Subcutaneous adipose tissue (tissue), 4 donors: ENCODE results near the gene KAT8. TPM values are rescaled to one million over a fixed set of nuclear protein-coding genes. Genes with fewer than 3 reads are reported as not detected.

ENCODE experiments used
- CTCF ChIP-seq: fragments of 450-650 bp; IDR thresholded peaks from one replicate; pipeline ENCODE4 v1.5.1; 2016; ENCODE audit warnings: low read depth, mild to moderate bottlenecking, control low read depth, antibody characterized with exemption, moderate library complexity
- total RNA-seq, 4 donors: library from RNA; depleted of rRNA; stranded (reverse); fragments of >200 nt; gene quantifications; one replicate each; pipeline ENCODE4 v1.1.0, GENCODE V29; 2016

KAT8 gene
- total RNA-seq, 4 donors from 2014 or later, result 42.3 to 71.2 (median 51.9) TPM

DNA sequence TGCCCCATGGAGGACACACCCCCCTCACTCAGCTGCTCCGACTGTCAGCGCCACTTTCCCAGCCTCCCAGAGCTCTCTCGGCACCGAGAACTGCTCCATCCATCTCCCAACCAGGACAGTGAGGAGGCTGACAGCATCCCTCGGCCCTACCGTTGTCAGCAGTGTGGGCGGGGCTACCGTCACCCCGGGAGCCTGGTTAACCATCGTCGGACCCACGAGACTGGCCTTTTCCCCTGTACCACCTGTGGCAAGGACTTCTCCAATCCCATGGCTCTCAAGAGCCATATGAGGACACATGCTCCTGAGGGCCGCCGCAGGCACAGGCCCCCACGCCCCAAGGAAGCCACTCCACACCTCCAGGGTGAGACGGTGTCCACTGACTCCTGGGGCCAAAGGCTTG is 41.1 kb upstream of the KAT8 start:
- TF ChIP-seq CTCF, result no peak

DNA sequence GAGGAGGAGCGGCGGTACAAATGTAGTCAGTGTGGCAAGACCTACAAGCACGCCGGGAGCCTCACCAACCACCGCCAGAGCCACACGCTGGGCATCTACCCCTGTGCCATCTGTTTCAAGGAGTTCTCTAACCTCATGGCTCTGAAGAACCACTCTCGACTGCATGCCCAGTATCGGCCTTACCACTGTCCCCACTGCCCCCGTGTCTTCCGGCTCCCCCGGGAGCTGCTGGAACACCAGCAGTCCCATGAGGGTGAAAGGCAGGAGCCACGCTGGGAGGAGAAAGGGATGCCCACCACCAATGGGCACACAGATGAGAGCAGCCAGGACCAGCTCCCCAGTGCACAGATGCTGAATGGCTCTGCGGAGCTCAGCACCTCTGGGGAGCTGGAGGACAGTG is 40.4 kb upstream of the KAT8 start:
- TF ChIP-seq CTCF, result no peak

- no peak for TF ChIP-seq CTCF
Observed at GRCh38 chr16:31077592-31078396, 39.7 kb upstream of the KAT8 start.

DNA sequence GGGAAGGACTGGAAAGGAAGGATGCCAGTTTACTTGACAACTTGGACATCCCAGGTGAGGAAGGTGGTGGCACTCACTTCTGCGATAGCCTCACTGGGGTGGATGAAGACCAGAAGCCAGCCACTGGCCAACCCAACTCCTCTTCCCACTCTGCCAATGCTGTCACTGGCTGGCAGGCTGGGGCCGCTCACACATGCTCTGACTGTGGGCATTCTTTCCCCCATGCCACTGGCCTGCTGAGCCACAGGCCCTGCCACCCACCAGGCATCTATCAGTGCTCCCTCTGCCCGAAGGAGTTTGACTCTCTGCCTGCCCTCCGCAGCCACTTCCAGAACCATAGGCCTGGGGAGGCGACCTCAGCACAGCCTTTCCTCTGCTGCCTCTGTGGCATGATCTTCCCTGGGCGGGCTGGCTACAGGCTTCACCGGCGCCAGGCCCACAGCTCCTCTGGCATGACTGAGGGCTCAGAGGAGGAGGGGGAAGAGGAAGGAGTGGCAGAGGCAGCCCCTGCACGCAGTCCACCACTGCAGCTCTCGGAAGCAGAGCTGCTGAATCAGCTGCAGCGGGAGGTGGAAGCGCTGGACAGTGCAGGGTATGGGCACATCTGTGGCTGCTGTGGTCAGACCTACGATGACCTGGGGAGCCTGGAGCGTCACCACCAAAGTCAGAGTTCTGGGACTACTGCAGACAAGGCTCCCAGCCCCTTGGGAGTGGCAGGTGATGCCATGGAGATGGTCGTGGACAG is 38.7 kb upstream of the KAT8 start:
- no peak for TF ChIP-seq CTCF

DNA sequence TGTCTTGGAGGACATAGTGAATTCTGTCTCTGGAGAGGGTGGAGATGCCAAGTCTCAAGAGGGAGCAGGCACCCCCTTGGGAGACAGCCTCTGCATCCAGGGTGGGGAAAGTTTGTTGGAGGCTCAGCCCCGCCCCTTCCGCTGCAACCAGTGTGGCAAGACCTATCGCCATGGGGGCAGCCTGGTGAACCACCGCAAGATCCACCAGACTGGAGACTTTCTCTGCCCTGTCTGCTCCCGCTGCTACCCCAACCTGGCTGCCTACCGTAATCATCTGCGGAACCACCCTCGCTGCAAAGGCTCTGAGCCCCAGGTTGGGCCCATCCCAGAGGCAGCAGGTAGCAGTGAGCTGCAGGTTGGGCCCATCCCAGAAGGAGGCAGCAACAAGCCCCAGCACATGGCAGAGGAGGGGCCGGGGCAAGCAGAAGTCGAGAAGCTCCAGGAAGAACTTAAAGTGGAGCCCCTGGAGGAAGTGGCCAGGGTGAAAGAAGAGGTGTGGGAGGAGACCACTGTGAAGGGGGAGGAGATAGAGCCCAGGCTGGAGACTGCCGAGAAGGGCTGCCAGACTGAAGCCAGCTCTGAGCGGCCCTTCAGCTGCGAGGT is 38.0 kb upstream of the KAT8 start:
- no peak for TF ChIP-seq CTCF

GRCh38 chr16:31080035-31080629 is 37.3 kb upstream of the KAT8 start:
- no peak for TF ChIP-seq CTCF
